IMR-90 (cell line): ENCODE results near the gene MIOX. TPM values are rescaled to one million over a fixed set of nuclear protein-coding genes. Genes with fewer than 3 reads are reported as not detected.
A peak's percentile ranks its signal among the peaks of the same experiment; 100 is the strongest.

Experiments used
- ATAC-seq: fragments of 200-7000 bp; cut with Tn5 transposase; 2 replicates; pipeline ENCODE4 v1.9.1; 2020; ENCODE audit warnings: low read depth, mild to moderate bottlenecking, moderate library complexity
- BruUV-seq: library from RNA; stranded (reverse); fragments of 400-500 nt; replicated peaks from 2 replicates; lab custom pipeline; 2021; lab: Mats Ljungman, UMichigan
- CTCF ChIA-PET: fragments of 300-600 bp; formaldehyde crosslinking; extraction: SDS; loops from one replicate; lab custom pipeline; 2021; ENCODE audit warnings: antibody characterized with exemption; lab: Yijun Ruan, JAX
- POLR2A ChIA-PET: fragments of 300-600 bp; sonication (Branson Sonifier 250); formaldehyde crosslinking; loops from one replicate; lab custom pipeline; 2022; ENCODE audit warnings: antibody characterized with exemption; ENCODE audit not compliant: unreplicated experiment; lab: Charles Lee
- DNase-seq: peaks from one replicate; pipeline ENCODE4 v3.0.0; 2013
- H2AFZ ChIP-seq: replicated peaks from 2 replicates; pipeline ENCODE3; 2013; ENCODE audit warnings: low read length, mild to moderate bottlenecking; ENCODE audit not compliant: poor library complexity
- H2AK5ac ChIP-seq: 2 replicates; pipeline ENCODE4 v1.6.1; 2013; ENCODE audit warnings: low read depth, low read length, inconsistent platforms
- H2AK9ac ChIP-seq: replicated peaks from 2 replicates; pipeline ENCODE3; 2013; ENCODE audit warnings: mild to moderate bottlenecking, low read depth, low read length, moderate library complexity; ENCODE audit not compliant: poor library complexity
- H2BK120ac ChIP-seq: 2 replicates; pipeline ENCODE4 v1.6.1; 2013; ENCODE audit warnings: low read depth, low read length, inconsistent platforms
- H2BK15ac ChIP-seq: 3 replicates; pipeline ENCODE4 v1.6.1; 2013; ENCODE audit warnings: low read depth, low read length, inconsistent platforms
- H2BK20ac ChIP-seq: 2 replicates; pipeline ENCODE4 v1.6.1; 2013; ENCODE audit warnings: low read depth, mild to moderate bottlenecking, inconsistent platforms, low read length, moderate library complexity
- H2BK5ac ChIP-seq: 2 replicates; pipeline ENCODE4 v1.6.1; 2013; ENCODE audit warnings: mild to moderate bottlenecking, low read depth, low read length, inconsistent platforms; ENCODE audit not compliant: poor library complexity, severe bottlenecking
- H3K14ac ChIP-seq: replicated peaks from 2 replicates; pipeline ENCODE4 v1.6.1; 2013; ENCODE audit warnings: low read depth, low read length, inconsistent platforms
- H3K18ac ChIP-seq: 2 replicates; pipeline ENCODE4 v1.6.1; 2013; ENCODE audit warnings: low read depth, low read length, control low read depth
- H3K23ac ChIP-seq: 2 replicates; pipeline ENCODE4 v1.6.1; 2013; ENCODE audit warnings: low read depth, low read length, inconsistent platforms
- H3K27ac ChIP-seq: 2 replicates; pipeline ENCODE4 v1.5.1; 2013; ENCODE audit warnings: mild to moderate bottlenecking, control low read depth, low read length; ENCODE audit not compliant: insufficient read depth
- H3K27me3 ChIP-seq: 2 replicates; pipeline ENCODE4 v1.6.1; 2013; ENCODE audit warnings: low read length; ENCODE audit not compliant: control insufficient read depth, insufficient read depth
- H3K36me3 ChIP-seq: 2 replicates; pipeline ENCODE4 v1.6.1; 2013; ENCODE audit warnings: low read length, mixed read lengths; ENCODE audit not compliant: control insufficient read depth, insufficient read depth
- H3K4ac ChIP-seq: 2 replicates; pipeline ENCODE4 v1.6.1; 2013; ENCODE audit warnings: low read depth, low read length, inconsistent platforms
- H3K4me1 ChIP-seq: 2 replicates; pipeline ENCODE4 v1.6.1; 2013; ENCODE audit warnings: low read length, mixed read lengths; ENCODE audit not compliant: control insufficient read depth, insufficient read depth
- H3K4me2 ChIP-seq: 2 replicates; pipeline ENCODE4 v1.6.1; 2013; ENCODE audit warnings: low read depth, mild to moderate bottlenecking, control low read depth, low read length, moderate library complexity
- H3K4me3 ChIP-seq: 2 replicates; pipeline ENCODE4 v1.5.1; 2013; ENCODE audit warnings: low read depth, mild to moderate bottlenecking, control low read depth, low read length, moderate library complexity; ENCODE audit not compliant: insufficient read depth
- H3K56ac ChIP-seq: 2 replicates; pipeline ENCODE4 v1.6.1; 2013; ENCODE audit warnings: low read length, inconsistent platforms; ENCODE audit not compliant: insufficient read depth; ENCODE audit errors: extremely low read depth
- H3K79me1 ChIP-seq, 2 experiments: 2 replicates each; pipeline ENCODE4 v1.6.1; 2013; ENCODE audit warnings: low read length in 2 of 2, inconsistent platforms in 1 of 2, low read depth in 1 of 2
- H3K9ac ChIP-seq: 2 replicates; pipeline ENCODE4 v1.6.1; 2013; ENCODE audit warnings: low read depth, low read length, control low read depth
- H3K9me1 ChIP-seq: 2 replicates; pipeline ENCODE4 v1.6.1; 2013; ENCODE audit warnings: low read length, inconsistent platforms; ENCODE audit not compliant: insufficient read depth
- H3K9me3 ChIP-seq: 2 replicates; pipeline ENCODE4 v1.6.1; 2013; ENCODE audit warnings: low read length; ENCODE audit not compliant: control insufficient read depth, insufficient read depth
- H4K20me1 ChIP-seq: 2 replicates; pipeline ENCODE4 v1.6.1; 2013; ENCODE audit warnings: low read length, inconsistent platforms; ENCODE audit not compliant: insufficient read depth
- H4K5ac ChIP-seq: 2 replicates; pipeline ENCODE4 v1.6.1; 2013; ENCODE audit warnings: mild to moderate bottlenecking, low read depth, low read length, control low read depth
- H4K8ac ChIP-seq, 2 experiments: 2 replicates each; pipeline ENCODE4 v1.6.1; 2013; ENCODE audit warnings: low read depth in 2 of 2, low read length in 2 of 2, control low read depth in 1 of 2, inconsistent platforms in 1 of 2
- H4K91ac ChIP-seq: 2 replicates; pipeline ENCODE4 v1.6.1; 2013; ENCODE audit warnings: low read depth, low read length, inconsistent platforms; ENCODE audit not compliant: insufficient read depth
- ELK1 ChIP-seq: fragments of 150-350 bp; IDR thresholded peaks from 2 replicates; pipeline ENCODE4 v1.6.1; 2016; ENCODE audit warnings: low read depth, mild to moderate bottlenecking, low read length, moderate library complexity, borderline replicate concordance
- MAZ ChIP-seq: IDR thresholded peaks from 2 replicates; pipeline ENCODE4 v1.6.1; 2012; ENCODE audit warnings: low read depth, mild to moderate bottlenecking, low read length, improper control_type of control experiment, moderate library complexity, borderline replicate concordance
- NFE2L2 ChIP-seq: fragments of 150-350 bp; IDR thresholded peaks from 2 replicates; pipeline ENCODE4 v1.6.1; 2016; ENCODE audit warnings: low read depth, mild to moderate bottlenecking, low read length
- SMC3 ChIP-seq: fragments of 150-350 bp; IDR thresholded peaks from 2 replicates; pipeline ENCODE4 v1.6.1; 2016; ENCODE audit warnings: low read depth, mild to moderate bottlenecking, antibody characterized with exemption, low read length, moderate library complexity
- WGBS, 2 experiments: methylation state at CpG; one replicate each; pipeline versions ENCODE4 v1.1.5 to v1.1.7; 2013; ENCODE audit warnings: missing lambda C conversion rate in 2 of 2; ENCODE audit not compliant: insufficient read length in 1 of 2; ENCODE audit errors: extremely low coverage in 2 of 2; 5-methylcytosine and 5-hydroxymethylcytosine counted together
- dilution Hi-C: fragments of 300-500 bp; cut with HindIII; formaldehyde crosslinking; loops from one replicate; pipeline ENCODE4 v1.14.3; 2018; ENCODE audit warnings: low sequenced_read_pairs; ENCODE audit not compliant: unreplicated experiment
- in situ Hi-C: fragments of 300-500 bp; cut with MboI; formaldehyde crosslinking; loops from 3 replicates; pipeline ENCODE4 v1.14.3; 2019; ENCODE audit warnings: low sequenced_read_pairs, inconsistent platforms, mixed read lengths
- intact Hi-C: fragments of 100-400 bp; cut with micrococcal nuclease; formaldehyde crosslinking; loops from 2 replicates; pipeline ENCODE4 v1.10.0; 2022
- polyA plus RNA-seq, 3 experiments: library from polyadenylated mRNA; depleted of rRNA; stranded (reverse); fragments of >200 nt; gene quantifications; 2 replicates each; pipeline ENCODE4 v1.2.3, GENCODE V29; 2012; ENCODE audit warnings: low replicate concordance in 1 of 3
- total RNA-seq: library from RNA; depleted of rRNA; stranded (reverse); fragments of >200 nt; gene quantifications from 2 replicates; pipeline ENCODE4 v1.2.3, GENCODE V29; 2012

Gene MIOX
- total and polyA plus RNA-seq, 2 of the 4 experiments (the other 2 are of a cell fraction) = not detected

DNA sequence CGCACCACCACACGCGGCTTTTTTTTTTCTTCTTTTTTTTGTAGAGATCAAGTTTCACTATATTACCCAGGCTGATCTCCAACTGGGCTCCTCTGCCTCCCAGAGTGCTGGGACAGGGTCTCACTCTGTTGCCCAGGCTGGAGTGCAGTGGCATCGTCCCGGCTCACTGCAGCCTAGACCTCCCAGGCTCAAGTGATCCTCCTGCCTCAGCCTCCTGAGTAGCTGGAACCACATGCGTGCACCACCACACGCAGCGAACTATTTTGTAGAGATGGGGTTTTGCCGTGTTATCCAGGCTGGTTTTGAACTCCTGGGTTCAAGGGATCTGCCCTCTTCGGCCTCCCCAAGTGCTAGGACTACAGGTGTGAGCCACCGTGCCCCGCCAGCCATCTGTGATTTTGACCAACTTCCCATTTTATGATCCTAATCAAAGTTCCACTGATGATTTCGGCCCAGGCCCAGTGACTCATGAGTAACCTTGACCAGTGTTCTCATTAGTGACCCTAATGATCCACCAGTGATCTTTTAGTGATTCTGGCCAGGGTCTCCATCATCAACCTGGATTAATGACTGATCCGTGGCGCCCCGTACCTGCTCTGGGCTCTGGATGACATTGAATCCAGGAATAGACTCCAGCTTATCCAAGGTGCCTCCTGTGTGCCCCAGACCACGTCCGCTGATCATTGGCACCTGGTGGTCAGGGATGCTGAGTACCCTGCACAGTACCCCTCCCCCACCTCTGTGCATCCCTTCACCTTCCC is 41.4 kb downstream of the MIOX start:
- H3K4me2 ChIP-seq = no peak overlapping the region

More for the DNA sequence above, 41.4 kb downstream of the MIOX start:
- Histone ChIP-seq H2BK15ac (no peak overlapping the region), H3K4me3 (no peak overlapping the region), H3K79me1 (peaks cover 11 to 39% of the 10 kb centered on the region in 2 experiments), H3K27me3 (peaks cover 5% of the 10 kb centered on the region; the same call in 1 of the 2 replicates), H3K4ac (no peak overlapping the region), H2BK120ac (no peak overlapping the region), H3K14ac (no peak overlapping the region), H4K5ac (no peak overlapping the region), H3K18ac (no peak overlapping the region), H3K9me3 (no peaks in the 10 kb centered on the region), H3K9ac (no peak overlapping the region), H4K8ac (no peak overlapping the region), H3K27ac (no peak overlapping the region), H4K20me1 (peaks cover 16% of the 10 kb centered on the region), H2BK5ac (no peak overlapping the region), H3K56ac (no peak overlapping the region), H4K91ac (no peak overlapping the region), H2AK5ac (peak overlapping the region; percentile 27; the same call in 1 of the 2 replicates), H3K9me1 (peaks cover 15% of the 10 kb centered on the region), H3K23ac (no peak overlapping the region), H2BK20ac (no peak overlapping the region), H2AFZ (peak overlapping the region; percentile 10), H3K36me3 (peaks cover 11% of the 10 kb centered on the region), H3K4me1 (peaks cover 24% of the 10 kb centered on the region), H2AK9ac (no peak overlapping the region)
- in situ Hi-C loops (loop anchor here (5.0 kb wide), 1 partner anchor 49 kb away; the partner anchor contains the start of gene CPT1B), dilution Hi-C loops (no loop called here), intact Hi-C loops (loop anchor here (5.0 kb wide), 1 partner anchor 54 kb away; the partner anchor contains the start of gene CHKB)
- DNase-seq = no peak
- ChIA-PET POLR2A (no interaction called here), CTCF (no interaction called here)
- TF ChIP-seq ELK1 = no peak
- no peak for TF ChIP-seq NFE2L2
- no peak for TF ChIP-seq MAZ
- no peak for TF ChIP-seq SMC3
- WGBS, 2 experiments = 97% methylated on average over 9 of the region's 18 CpGs; no CpG with 5 or more reads in 1 of the 2 experiments
- BruUV-seq = no TSS peak
- no peak for ATAC-seq
